Astrocyte (in vitro differentiated cells and primary cell): ENCODE measurements around the gene RGS14. TPM values are rescaled to one million over a fixed set of nuclear protein-coding genes. Genes with fewer than 3 reads are reported as not detected.

Experiments used
- DNase-seq: peaks from one replicate; pipeline ENCODE4 v3.0.0-alpha.2; 2010; ENCODE audit warnings: low read depth
- FAIRE-seq: peaks from 2 replicates; lab custom pipeline; 2011; peaks lifted over from hg19 to GRCh38; lab: Jason Lieb, UNC
- H2AFZ ChIP-seq: 2 replicates; pipeline ENCODE4 v1.6.0; 2012; ENCODE audit warnings: low read depth, low read length, inconsistent platforms
- H3K27ac ChIP-seq: 2 replicates; pipeline ENCODE4 v1.5.1; 2011; ENCODE audit warnings: low read depth, low read length, inconsistent platforms
- H3K27me3 ChIP-seq: 2 replicates; pipeline ENCODE4 v1.6.0; 2011; ENCODE audit warnings: low read length, inconsistent platforms; ENCODE audit not compliant: insufficient read depth
- H3K36me3 ChIP-seq: 2 replicates; pipeline ENCODE4 v1.5.1; 2011; ENCODE audit warnings: low read length, inconsistent platforms; ENCODE audit not compliant: insufficient read depth
- H3K4me1 ChIP-seq: 2 replicates; pipeline ENCODE4 v1.5.1; 2011; ENCODE audit warnings: low read length, inconsistent platforms; ENCODE audit not compliant: insufficient read depth
- H3K4me2 ChIP-seq: 2 replicates; pipeline ENCODE4 v1.6.0; 2012; ENCODE audit warnings: low read length, inconsistent platforms
- H3K4me3 ChIP-seq: 2 replicates; pipeline ENCODE4 v1.5.1; 2011; ENCODE audit warnings: low read depth, mild to moderate bottlenecking, low read length, inconsistent platforms; ENCODE audit not compliant: insufficient read depth
- H3K79me2 ChIP-seq: 2 replicates; pipeline ENCODE4 v1.6.0; 2012; ENCODE audit warnings: mild to moderate bottlenecking, low read length, inconsistent platforms; ENCODE audit not compliant: insufficient read depth
- H3K9ac ChIP-seq: 2 replicates; pipeline ENCODE4 v1.6.0; 2012; ENCODE audit warnings: mild to moderate bottlenecking, low read length, inconsistent platforms
- H3K9me3 ChIP-seq: 2 replicates; pipeline ENCODE4 v1.5.1; 2012; ENCODE audit warnings: low read depth, mild to moderate bottlenecking, low read length, inconsistent platforms; ENCODE audit not compliant: insufficient read depth
- H4K20me1 ChIP-seq: 2 replicates; pipeline ENCODE4 v1.6.0; 2012; ENCODE audit warnings: low read length, inconsistent platforms; ENCODE audit not compliant: insufficient read depth
- H3K27ac Mint-ChIP-seq: one replicate; pipeline ENCODE4 v1.8.0; 2021; ENCODE audit warnings: mild to moderate bottlenecking, mixed read lengths; ENCODE audit not compliant: unreplicated experiment
- H3K27me3 Mint-ChIP-seq: one replicate; pipeline ENCODE4 v1.8.0; 2021; ENCODE audit warnings: low read depth, mixed read lengths; ENCODE audit not compliant: unreplicated experiment
- H3K36me3 Mint-ChIP-seq: one replicate; pipeline ENCODE4 v1.8.0; 2021; ENCODE audit warnings: low read depth, mixed read lengths; ENCODE audit not compliant: unreplicated experiment
- H3K4me1 Mint-ChIP-seq: one replicate; pipeline ENCODE4 v1.8.0; 2021; ENCODE audit warnings: low read depth, mixed read lengths; ENCODE audit not compliant: unreplicated experiment
- H3K4me3 Mint-ChIP-seq: one replicate; pipeline ENCODE4 v1.8.0; 2021; ENCODE audit warnings: mild to moderate bottlenecking, moderate library complexity, mixed read lengths; ENCODE audit not compliant: unreplicated experiment
- H3K9me3 Mint-ChIP-seq: one replicate; pipeline ENCODE4 v1.8.0; 2021; ENCODE audit warnings: mild to moderate bottlenecking, mixed read lengths; ENCODE audit not compliant: unreplicated experiment
- EZH2 ChIP-seq: IDR thresholded peaks from 2 replicates; pipeline ENCODE4 v1.6.1; 2012; ENCODE audit warnings: mild to moderate bottlenecking, low read length, inconsistent platforms; ENCODE audit not compliant: insufficient read depth
- total RNA-seq: library from RNA; stranded (reverse); gene quantifications from 2 replicates; pipeline ENCODE4 v1.2.1, GENCODE V29; 2021
- TF ChIP-seq, protein P1 (sequence below): IDR thresholded peaks from 2 replicates; pipeline ENCODE4 v1.5.1; 2011; ENCODE audit warnings: low read depth, mild to moderate bottlenecking, inconsistent platforms, low read length, moderate library complexity; ENCODE audit not compliant: insufficient read depth

The RGS14 gene
- total RNA-seq, 1 donor from 2014 or later, result 7.8 TPM

DNA sequence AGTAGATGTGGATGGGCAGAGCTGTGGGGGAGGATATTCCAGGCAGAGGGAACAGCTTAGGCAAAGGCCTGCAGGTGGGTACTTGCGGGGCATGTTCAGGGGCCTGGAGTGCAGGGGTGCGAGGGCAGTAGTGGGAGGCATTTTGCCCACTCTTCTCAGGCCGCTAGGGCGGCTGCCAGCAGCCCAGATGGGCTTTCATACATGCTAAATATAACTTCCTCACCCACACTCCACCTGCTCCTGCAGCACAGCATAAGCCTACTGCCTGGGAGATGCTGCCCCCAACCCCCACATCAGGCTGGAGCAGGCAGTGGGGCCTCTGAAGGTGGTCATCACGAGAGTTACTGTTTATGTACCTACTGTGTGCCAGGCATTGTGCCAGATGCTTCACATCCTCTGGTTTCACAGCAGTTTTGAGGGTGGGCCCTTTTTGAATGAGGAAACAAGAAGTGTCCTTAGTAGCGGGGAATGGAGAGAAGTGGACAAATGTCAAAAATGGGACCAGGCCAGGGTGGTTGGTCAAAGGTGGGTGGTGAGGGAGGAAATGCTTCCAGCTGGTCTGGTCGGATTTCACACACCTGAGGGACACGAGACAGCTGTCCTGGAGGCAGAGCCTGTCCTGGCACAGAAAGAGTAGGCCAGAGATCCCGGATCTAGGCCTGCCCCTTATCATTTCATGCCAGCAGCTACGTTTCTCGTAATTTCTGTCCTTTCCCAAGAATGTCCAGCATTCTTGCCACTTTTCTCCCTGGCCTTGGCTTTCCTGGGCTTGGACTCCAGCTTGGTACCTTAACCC lies 12.1 kb downstream of the RGS14 start:
- DNase-seq, result no peak
- Histone ChIP-seq H3K4me2 (no peak overlapping the region), H2AFZ (no peak overlapping the region), H3K4me3 (no peak overlapping the region), H3K36me3 (no peaks in the 10 kb centered on the region), H3K79me2 (no peaks in the 10 kb centered on the region), H3K9ac (no peak overlapping the region), H3K4me1 (peaks cover 18% of the 10 kb centered on the region), H3K27ac (no peak overlapping the region), H4K20me1 (no peaks in the 10 kb centered on the region), H3K9me3 (no peaks in the 10 kb centered on the region), H3K27me3 (peaks cover 7% of the 10 kb centered on the region)
- Mint-ChIP-seq H3K9me3 (peaks cover 3% of the 10 kb centered on the region), H3K27me3 (peaks cover 12% of the 10 kb centered on the region), H3K4me3 (peak overlapping the region; percentile 40), H3K27ac (no peak overlapping the region), H3K36me3 (peaks cover 14% of the 10 kb centered on the region), H3K4me1 (peaks cover 6% of the 10 kb centered on the region)
- TF ChIP-seq EZH2, result no peak
- TF ChIP-seq, protein P1, sequence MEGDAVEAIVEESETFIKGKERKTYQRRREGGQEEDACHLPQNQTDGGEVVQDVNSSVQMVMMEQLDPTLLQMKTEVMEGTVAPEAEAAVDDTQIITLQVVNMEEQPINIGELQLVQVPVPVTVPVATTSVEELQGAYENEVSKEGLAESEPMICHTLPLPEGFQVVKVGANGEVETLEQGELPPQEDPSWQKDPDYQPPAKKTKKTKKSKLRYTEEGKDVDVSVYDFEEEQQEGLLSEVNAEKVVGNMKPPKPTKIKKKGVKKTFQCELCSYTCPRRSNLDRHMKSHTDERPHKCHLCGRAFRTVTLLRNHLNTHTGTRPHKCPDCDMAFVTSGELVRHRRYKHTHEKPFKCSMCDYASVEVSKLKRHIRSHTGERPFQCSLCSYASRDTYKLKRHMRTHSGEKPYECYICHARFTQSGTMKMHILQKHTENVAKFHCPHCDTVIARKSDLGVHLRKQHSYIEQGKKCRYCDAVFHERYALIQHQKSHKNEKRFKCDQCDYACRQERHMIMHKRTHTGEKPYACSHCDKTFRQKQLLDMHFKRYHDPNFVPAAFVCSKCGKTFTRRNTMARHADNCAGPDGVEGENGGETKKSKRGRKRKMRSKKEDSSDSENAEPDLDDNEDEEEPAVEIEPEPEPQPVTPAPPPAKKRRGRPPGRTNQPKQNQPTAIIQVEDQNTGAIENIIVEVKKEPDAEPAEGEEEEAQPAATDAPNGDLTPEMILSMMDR, result no peak
- no peak for FAIRE-seq

DNA sequence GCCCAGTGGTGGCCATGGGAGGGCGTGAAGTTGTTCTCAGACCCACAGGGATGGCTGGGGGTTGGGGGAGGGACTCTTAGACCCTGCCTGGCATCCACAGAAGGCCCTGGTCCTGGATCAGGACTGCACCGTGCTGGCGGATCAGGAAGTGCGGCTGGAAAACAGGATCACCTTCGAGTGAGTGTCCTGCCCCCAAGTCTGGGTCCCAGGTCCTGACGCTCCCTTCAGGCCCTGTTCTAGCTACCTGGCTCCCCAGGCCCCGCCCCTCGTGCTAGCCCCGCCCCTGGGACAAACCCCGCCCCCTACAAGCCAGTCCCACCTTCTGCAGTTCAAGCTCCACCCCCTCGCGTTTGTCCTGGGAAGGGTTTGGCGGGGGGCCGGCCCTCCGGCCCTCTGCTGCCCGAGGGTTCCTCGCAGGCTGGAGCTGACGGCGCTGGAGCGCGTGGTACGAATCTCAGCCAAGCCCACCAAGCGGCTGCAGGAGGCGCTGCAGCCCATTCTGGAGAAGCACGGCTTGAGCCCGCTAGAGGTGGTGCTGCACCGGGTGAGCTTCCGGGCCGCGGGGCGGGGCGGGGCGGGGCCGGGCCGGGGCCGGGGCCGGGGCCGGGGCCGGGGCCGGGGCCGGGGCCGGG lies 12.9 kb downstream of the RGS14 start:
- Histone ChIP-seq H3K27ac (no peak overlapping the region), H3K27me3 (peaks cover 7% of the 10 kb centered on the region), H3K4me3 (no peak overlapping the region), H3K79me2 (no peaks in the 10 kb centered on the region), H3K36me3 (no peaks in the 10 kb centered on the region), H3K9ac (peak overlapping the region; percentile 80), H4K20me1 (no peaks in the 10 kb centered on the region), H3K4me2 (peak overlapping the region; percentile 90), H3K4me1 (peaks cover 18% of the 10 kb centered on the region), H3K9me3 (no peaks in the 10 kb centered on the region), H2AFZ (peak overlapping the region; percentile 87)
- H3K27ac Mint-ChIP-seq, result no peak overlapping the region
- peak; percentile 76 for DNase-seq
- FAIRE-seq, result no peak
- H3K9me3 Mint-ChIP-seq, result peaks cover 3% of the 10 kb centered on the region
- peaks cover 14% of the 10 kb centered on the region for H3K36me3 Mint-ChIP-seq
- H3K27me3 Mint-ChIP-seq, result peaks cover 17% of the 10 kb centered on the region
- TF ChIP-seq EZH2, result no peak
- TF ChIP-seq, protein P1, result peak; percentile 22
- peaks cover 6% of the 10 kb centered on the region for H3K4me1 Mint-ChIP-seq
- H3K4me3 Mint-ChIP-seq, result peak overlapping the region; percentile 40
